OCI-LY3 (cell line): ENCODE measurements around the gene SFSWAP.

Experiments
- EZH2phosphoT487 ChIP-seq: fragments of 200-600 bp; shearing (Covaris generic); IDR thresholded peaks from 2 replicates; pipeline ENCODE4 v1.6.1; 2018; ENCODE audit warnings: antibody characterized with exemption, mixed run types, low read depth
- TF ChIP-seq, protein P1 (sequence below): fragments of 200-600, 300-600 bp; sonication (generic); IDR thresholded peaks from 2 replicates; pipeline ENCODE4 v1.5.1; 2014; ENCODE audit warnings: antibody characterized with exemption, low read length, low read depth

DNA sequence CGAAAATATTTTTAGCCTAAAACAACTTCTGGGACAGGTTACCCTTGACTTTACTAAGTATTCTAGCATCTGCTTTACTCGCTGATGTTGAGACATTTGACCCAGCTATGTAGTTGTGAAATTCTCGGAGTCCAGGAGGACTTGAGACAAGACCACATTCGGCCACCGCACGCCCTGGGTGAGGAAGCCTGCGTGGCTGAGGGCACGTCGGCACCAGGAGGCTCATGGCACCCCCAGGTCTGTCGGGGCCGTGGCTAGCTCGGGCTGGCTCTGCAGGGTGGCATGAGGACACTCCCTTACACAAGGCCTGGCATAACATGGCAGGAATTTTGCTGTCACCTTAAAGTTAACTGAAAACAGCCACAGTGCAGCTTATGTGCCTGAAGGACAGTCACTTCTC, 59.2 kb downstream of the SFSWAP start:
- TF ChIP-seq, protein P1, sequence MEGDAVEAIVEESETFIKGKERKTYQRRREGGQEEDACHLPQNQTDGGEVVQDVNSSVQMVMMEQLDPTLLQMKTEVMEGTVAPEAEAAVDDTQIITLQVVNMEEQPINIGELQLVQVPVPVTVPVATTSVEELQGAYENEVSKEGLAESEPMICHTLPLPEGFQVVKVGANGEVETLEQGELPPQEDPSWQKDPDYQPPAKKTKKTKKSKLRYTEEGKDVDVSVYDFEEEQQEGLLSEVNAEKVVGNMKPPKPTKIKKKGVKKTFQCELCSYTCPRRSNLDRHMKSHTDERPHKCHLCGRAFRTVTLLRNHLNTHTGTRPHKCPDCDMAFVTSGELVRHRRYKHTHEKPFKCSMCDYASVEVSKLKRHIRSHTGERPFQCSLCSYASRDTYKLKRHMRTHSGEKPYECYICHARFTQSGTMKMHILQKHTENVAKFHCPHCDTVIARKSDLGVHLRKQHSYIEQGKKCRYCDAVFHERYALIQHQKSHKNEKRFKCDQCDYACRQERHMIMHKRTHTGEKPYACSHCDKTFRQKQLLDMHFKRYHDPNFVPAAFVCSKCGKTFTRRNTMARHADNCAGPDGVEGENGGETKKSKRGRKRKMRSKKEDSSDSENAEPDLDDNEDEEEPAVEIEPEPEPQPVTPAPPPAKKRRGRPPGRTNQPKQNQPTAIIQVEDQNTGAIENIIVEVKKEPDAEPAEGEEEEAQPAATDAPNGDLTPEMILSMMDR: no peak
- no peak for TF ChIP-seq EZH2phosphoT487
